T-helper 17 cell (primary cell): ENCODE data around the gene MMRN2. TPM values are rescaled to one million over a fixed set of nuclear protein-coding genes. Genes with fewer than 3 reads are reported as not detected.
"Not testable (repeated sequence)": the region's sequence is repeated elsewhere in the genome, so short reads cannot be mapped to it uniquely, and the experiment has no call there.

Experiments used
- ATAC-seq: fragments of 150-1000 bp; cut with Tn5 transposase; 2 replicates; pipeline ENCODE4 v1.10.0; 2021; ENCODE audit warnings: mild to moderate bottlenecking, moderate library complexity
- DNase-seq, 3 donors: peaks; one replicate each; pipeline versions ENCODE4 v3.0.0 to v3.0.0-alpha.2; 2020 to 2021
- H3K9me3 ChIP-seq: one replicate; pipeline ENCODE4 v1.7.0; 2013; ENCODE audit warnings: low read length, mild to moderate bottlenecking; ENCODE audit not compliant: control insufficient read depth, poor library complexity, severe bottlenecking
- H3K27ac Mint-ChIP-seq: one replicate; pipeline ENCODE4 v1.8.0; 2022; ENCODE audit warnings: mild to moderate bottlenecking, moderate library complexity, mixed read lengths
- H3K27me3 Mint-ChIP-seq: one replicate; pipeline ENCODE4 v1.8.0; 2022; ENCODE audit warnings: mixed read lengths
- H3K36me3 Mint-ChIP-seq: one replicate; pipeline ENCODE4 v1.8.0; 2022; ENCODE audit warnings: low read depth, mixed read lengths
- H3K4me1 Mint-ChIP-seq: one replicate; pipeline ENCODE4 v1.8.0; 2022; ENCODE audit warnings: mild to moderate bottlenecking, mixed read lengths
- H3K4me3 Mint-ChIP-seq: one replicate; pipeline ENCODE4 v1.8.0; 2022; ENCODE audit warnings: mild to moderate bottlenecking, moderate library complexity, mixed read lengths
- total RNA-seq, 4 donors: library from RNA in 2 of 4; stranded (reverse) in 2 of 4; gene quantifications; one replicate each; pipeline ENCODE4 v1.2.3 and lab custom pipeline; 2022 to 2026

Gene MMRN2
- total RNA-seq, 2 donors from 2014 or later, result 0.42 to 1.6 TPM

- DNase-seq, result no peak
These were observed 20.5 kb downstream of the MMRN2 start for GRCh38 chr10:86936661-86937501.

GRCh38 chr10:86934162-86934711, 23.2 kb downstream of the MMRN2 start:
- not testable (repeated sequence) for ATAC-seq, H3K4me3 Mint-ChIP-seq, H3K27ac Mint-ChIP-seq, H3K9me3 ChIP-seq, H3K27me3 Mint-ChIP-seq, H3K4me1 Mint-ChIP-seq, H3K36me3 Mint-ChIP-seq, DNase-seq

More at GRCh38 chr10:86936661-86937501, 20.5 kb downstream of the MMRN2 start:
- no peak for ATAC-seq
- no peaks in the 10 kb centered on the region for H3K9me3 ChIP-seq
- Mint-ChIP-seq H3K27me3 (no peaks in the 10 kb centered on the region), H3K4me3 (no peak overlapping the region), H3K4me1 (no peaks in the 10 kb centered on the region), H3K27ac (no peak overlapping the region), H3K36me3 (no peaks in the 10 kb centered on the region)

DNA sequence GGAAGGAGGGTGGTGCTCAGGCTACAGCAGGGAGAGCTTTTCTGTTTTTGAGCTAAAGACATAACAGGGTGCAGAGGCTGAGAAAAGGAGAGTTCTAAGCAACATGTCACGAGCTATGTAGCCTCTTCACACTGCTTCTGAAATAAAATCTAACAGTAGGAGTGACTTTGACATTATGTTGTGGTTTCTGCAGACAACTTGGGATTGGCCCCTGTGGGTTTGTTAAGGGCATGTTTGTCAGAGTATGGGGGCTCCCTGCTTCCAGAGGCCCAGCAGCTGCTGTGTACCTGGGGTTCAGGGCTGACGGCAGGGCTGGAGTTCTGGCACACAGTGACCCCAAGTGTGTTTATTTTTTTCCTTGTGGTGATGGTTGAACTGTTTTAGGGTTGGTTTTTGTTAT, 24.7 kb downstream of the MMRN2 start:
- Mint-ChIP-seq H3K27me3 (no peaks in the 10 kb centered on the region), H3K4me3 (no peak overlapping the region), H3K27ac (no peak overlapping the region), H3K4me1 (no peaks in the 10 kb centered on the region), H3K36me3 (no peaks in the 10 kb centered on the region)
- H3K9me3 ChIP-seq, result no peaks in the 10 kb centered on the region
- DNase-seq, result no peak
- ATAC-seq, result no peak

- DNase-seq (no peak), ATAC-seq (no peak)
- no peaks in the 10 kb centered on the region for H3K36me3 Mint-ChIP-seq
- no peak overlapping the region for H3K27ac Mint-ChIP-seq
- no peaks in the 10 kb centered on the region for H3K27me3 Mint-ChIP-seq
- no peaks in the 10 kb centered on the region for H3K9me3 ChIP-seq
- no peak overlapping the region for H3K4me3 Mint-ChIP-seq
- H3K4me1 Mint-ChIP-seq, result no peaks in the 10 kb centered on the region
These were observed 25.5 kb downstream of the MMRN2 start for GRCh38 chr10:86931872-86932271.

- no peak for DNase-seq
- H3K9me3 ChIP-seq, result no peaks in the 10 kb centered on the region
- H3K36me3 Mint-ChIP-seq, result no peaks in the 10 kb centered on the region
- H3K4me3 Mint-ChIP-seq, result no peak overlapping the region
- H3K27ac Mint-ChIP-seq, result no peak overlapping the region
- no peaks in the 10 kb centered on the region for H3K4me1 Mint-ChIP-seq
- no peak for ATAC-seq
- H3K27me3 Mint-ChIP-seq, result no peaks in the 10 kb centered on the region
These were observed 27.7 kb downstream of the MMRN2 start for GRCh38 chr10:86929468-86930380.

DNA sequence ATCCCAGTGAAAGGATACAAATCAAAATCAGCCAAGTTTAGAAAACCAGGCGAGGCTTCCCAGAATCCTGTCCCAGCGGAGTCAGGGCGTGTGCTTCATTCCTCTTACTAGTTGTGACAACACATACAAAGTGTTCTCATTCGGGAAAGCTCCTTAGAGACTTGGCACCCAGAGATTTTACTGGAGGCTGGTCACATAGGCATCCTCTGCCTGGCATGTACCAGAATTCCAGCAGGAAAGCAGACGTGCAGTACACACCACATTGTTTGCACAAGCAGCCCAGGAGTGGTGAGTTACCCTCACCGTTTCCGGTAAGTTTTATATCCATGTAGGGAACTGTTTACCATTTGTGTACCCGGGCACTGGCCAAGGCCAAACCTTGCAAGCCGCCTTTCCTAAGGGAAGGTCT, 34.9 kb downstream of the MMRN2 start:
- H3K4me1 Mint-ChIP-seq, result peaks cover 2% of the 10 kb centered on the region
- ATAC-seq (no peak), DNase-seq (no peak)
- peaks cover 6% of the 10 kb centered on the region for H3K36me3 Mint-ChIP-seq
- H3K4me3 Mint-ChIP-seq, result no peak overlapping the region
- no peaks in the 10 kb centered on the region for H3K9me3 ChIP-seq
- no peak overlapping the region for H3K27ac Mint-ChIP-seq
- H3K27me3 Mint-ChIP-seq, result no peaks in the 10 kb centered on the region

GRCh38 chr10:86918022-86918471, 39.4 kb downstream of the MMRN2 start:
- peaks cover 2% of the 10 kb centered on the region for H3K4me1 Mint-ChIP-seq
- H3K36me3 Mint-ChIP-seq, result peaks cover 9% of the 10 kb centered on the region
- ATAC-seq, result no peak
- no peak for DNase-seq
- no peaks in the 10 kb centered on the region for H3K9me3 ChIP-seq
- no peaks in the 10 kb centered on the region for H3K27me3 Mint-ChIP-seq
- no peak overlapping the region for H3K4me3 Mint-ChIP-seq
- no peak overlapping the region for H3K27ac Mint-ChIP-seq

DNA sequence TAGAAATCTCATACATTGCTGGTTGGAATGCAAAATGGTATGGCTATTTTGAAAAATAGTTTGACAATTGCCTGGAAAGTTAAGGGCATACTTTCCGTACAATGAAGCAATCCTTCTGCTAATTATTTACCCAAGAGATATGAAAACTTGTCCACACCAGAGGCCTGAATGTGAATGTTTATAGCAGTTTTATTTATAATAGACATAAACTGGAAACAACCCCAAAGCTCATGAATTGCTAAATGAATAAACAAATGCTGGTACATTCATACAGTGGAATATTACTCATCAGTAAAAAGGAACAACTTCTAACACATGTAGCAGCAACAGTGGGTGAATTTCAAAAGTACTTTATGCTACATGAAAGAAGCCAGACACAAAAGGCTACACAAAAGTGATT, 42.7 kb downstream of the MMRN2 start:
- H3K36me3 Mint-ChIP-seq, result peaks cover 4% of the 10 kb centered on the region

GRCh38 chr10:86905429-86905828, 52.0 kb downstream of the MMRN2 start:
- H3K9me3 ChIP-seq, result no peaks in the 10 kb centered on the region
- H3K27ac Mint-ChIP-seq, result no peak overlapping the region
- DNase-seq (no peak), ATAC-seq (no peak)
- H3K36me3 Mint-ChIP-seq, result peaks cover 10% of the 10 kb centered on the region
- H3K4me3 Mint-ChIP-seq, result no peak overlapping the region
- no peaks in the 10 kb centered on the region for H3K27me3 Mint-ChIP-seq
- H3K4me1 Mint-ChIP-seq, result no peaks in the 10 kb centered on the region

More for the DNA sequence above, 42.7 kb downstream of the MMRN2 start:
- Mint-ChIP-seq H3K4me1 (no peaks in the 10 kb centered on the region), H3K27me3 (no peaks in the 10 kb centered on the region), H3K27ac (no peak overlapping the region), H3K4me3 (no peak overlapping the region)
- H3K9me3 ChIP-seq, result no peaks in the 10 kb centered on the region
- DNase-seq, result no peak
- no peak for ATAC-seq

DNA sequence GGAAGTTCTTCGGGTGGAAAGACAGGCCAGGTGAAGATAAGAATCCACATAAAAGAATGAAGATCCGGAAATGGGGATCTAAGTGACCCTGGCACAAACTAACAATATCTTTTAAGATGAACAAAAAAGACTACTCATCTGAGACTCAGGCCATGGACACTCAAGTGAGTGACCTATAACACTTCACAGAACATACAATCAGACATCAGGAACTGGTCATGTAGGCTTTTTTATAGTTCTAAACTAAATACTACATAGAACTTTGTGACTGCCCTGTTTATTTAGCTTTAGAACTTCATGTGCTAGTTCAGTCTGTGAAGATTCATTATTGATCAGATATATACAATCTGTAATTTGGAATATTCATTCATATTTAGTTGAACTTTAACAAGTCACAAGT, 52.8 kb downstream of the MMRN2 start:
- no peaks in the 10 kb centered on the region for H3K27me3 Mint-ChIP-seq
- peaks cover 3% of the 10 kb centered on the region for H3K4me1 Mint-ChIP-seq
- DNase-seq (no peak), ATAC-seq (no peak)
- no peak overlapping the region for H3K4me3 Mint-ChIP-seq
- H3K9me3 ChIP-seq, result no peaks in the 10 kb centered on the region
- H3K36me3 Mint-ChIP-seq, result peaks cover 10% of the 10 kb centered on the region
- H3K27ac Mint-ChIP-seq, result no peak overlapping the region

DNA sequence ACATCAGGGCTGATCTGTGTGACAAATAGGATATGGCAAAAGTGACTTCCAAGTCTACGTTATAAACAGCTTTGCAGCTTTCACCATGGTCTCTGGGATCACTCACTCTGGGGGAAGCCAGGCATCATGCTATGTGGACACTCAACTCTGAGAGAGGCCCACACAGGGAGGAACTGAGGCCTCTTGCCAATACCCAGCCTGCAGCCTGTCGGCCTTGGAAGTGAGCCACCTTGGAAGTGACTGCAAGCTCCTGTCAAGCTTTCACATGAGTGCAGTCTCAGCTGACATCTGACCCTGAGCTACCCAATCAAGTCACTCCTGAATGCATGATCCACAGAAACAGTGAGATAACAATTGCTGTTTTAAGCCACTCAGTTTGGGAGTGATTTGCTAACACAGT, 56.5 kb downstream of the MMRN2 start:
- H3K9me3 ChIP-seq, result no peaks in the 10 kb centered on the region
- H3K27me3 Mint-ChIP-seq, result no peaks in the 10 kb centered on the region
- no peak overlapping the region for H3K4me3 Mint-ChIP-seq
- no peak for ATAC-seq
- peaks cover 7% of the 10 kb centered on the region for H3K4me1 Mint-ChIP-seq
- DNase-seq, result no peak
- no peak overlapping the region for H3K27ac Mint-ChIP-seq
- H3K36me3 Mint-ChIP-seq, result peaks cover 6% of the 10 kb centered on the region

- Mint-ChIP-seq H3K27me3 (no peaks in the 10 kb centered on the region), H3K4me1 (peaks cover 7% of the 10 kb centered on the region), H3K27ac (peak overlapping the region; percentile 49), H3K4me3 (no peak overlapping the region), H3K36me3 (peaks cover 2% of the 10 kb centered on the region)
- peak; percentile 46 for ATAC-seq
- no peaks in the 10 kb centered on the region for H3K9me3 ChIP-seq
- DNase-seq, result no peak
These were observed 57.6 kb downstream of the MMRN2 start for GRCh38 chr10:86899670-86900276.

GRCh38 chr10:86899132-86899531, 58.3 kb downstream of the MMRN2 start:
- no peak for ATAC-seq

More at GRCh38 chr10:86899132-86899531, 58.3 kb downstream of the MMRN2 start:
- no peak overlapping the region for H3K4me3 Mint-ChIP-seq
- DNase-seq, result no peak
- H3K4me1 Mint-ChIP-seq, result peaks cover 7% of the 10 kb centered on the region
- no peaks in the 10 kb centered on the region for H3K9me3 ChIP-seq
- peak overlapping the region; percentile 49 for H3K27ac Mint-ChIP-seq
- no peaks in the 10 kb centered on the region for H3K27me3 Mint-ChIP-seq
- H3K36me3 Mint-ChIP-seq, result peaks cover 2% of the 10 kb centered on the region
